Fibroblast of lung (primary cell): Measurements from ENCODE around the gene TMEM167B.

Source experiments
- CTCF ChIP-seq, 2 donors: IDR thresholded peaks in 1 of 2; conservative IDR thresholded peaks in 1 of 2; 1 replicate in 1 of 2; 2 replicates in 1 of 2; pipeline ENCODE4 v1.5.1; 2011 to 2012; ENCODE audit warnings: low read length in 2 of 2, control low read depth in 1 of 2, inconsistent platforms in 1 of 2, low read depth in 1 of 2, mild to moderate bottlenecking in 1 of 2
- EZH2 ChIP-seq: IDR thresholded peaks from 2 replicates; pipeline ENCODE4 v1.5.1; 2012; ENCODE audit warnings: low read length, control low read depth, mild to moderate bottlenecking; ENCODE audit errors: missing control alignments

- TF ChIP-seq CTCF (conservative IDR thresholded peaks at IDR 0.05 in 1 of 2, IDR thresholded peaks at IDR 0.05 in 1 of 2; ENCODE audit: low read depth in 1 of 2, low read length in 2 of 2) (no peak), EZH2 (no peak)
These were observed 27.5 kb downstream of the TMEM167B start for GRCh38 chr1:109118089-109118488.
